GM19328 (cell line): ENCODE data around the gene PTPN13.
"Not testable (repeated sequence)": the region's sequence is repeated elsewhere in the genome, so short reads cannot be mapped to it uniquely, and the experiment has no call there.

Experiments used
- ATAC-seq: cut with Tn5 transposase; IDR thresholded peaks from one replicate; pipeline ENCODE4 v1.9.1; 2021; ENCODE audit warnings: mild to moderate bottlenecking, moderate library complexity; ENCODE audit not compliant: unreplicated experiment

Gene PTPN13

DNA sequence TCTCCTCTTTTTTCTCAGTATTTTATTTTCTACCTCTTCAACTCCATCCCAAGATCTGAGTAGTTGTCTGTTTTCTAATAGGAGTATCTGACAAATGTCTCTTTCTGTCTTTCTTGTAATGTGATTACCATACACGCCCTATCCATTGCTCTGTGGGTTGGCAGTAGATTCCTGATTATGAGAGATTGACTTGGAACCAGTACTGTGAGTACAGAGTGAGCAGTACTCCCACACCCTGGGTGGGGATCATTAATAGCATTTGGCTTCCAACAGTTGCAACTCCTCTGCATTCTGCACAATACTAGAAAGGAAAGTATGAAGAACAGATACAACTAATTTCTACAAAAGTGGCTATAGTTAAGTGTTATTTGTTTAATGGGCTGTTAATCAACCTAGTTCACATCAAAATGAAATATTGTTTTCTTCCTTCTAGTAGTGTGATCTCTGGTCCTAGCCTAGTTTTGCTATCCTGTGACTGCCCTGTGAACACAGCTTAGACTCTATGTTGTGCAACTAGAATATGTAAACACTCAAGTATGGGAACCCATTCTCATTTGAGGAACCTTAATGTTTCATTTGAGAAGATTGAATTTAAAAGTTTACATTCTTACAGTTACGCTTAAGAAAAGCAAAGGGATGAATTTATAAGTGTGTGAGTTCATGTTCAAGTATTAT lies 112.9 kb downstream of the PTPN13 start:
- ATAC-seq: no peak

DNA sequence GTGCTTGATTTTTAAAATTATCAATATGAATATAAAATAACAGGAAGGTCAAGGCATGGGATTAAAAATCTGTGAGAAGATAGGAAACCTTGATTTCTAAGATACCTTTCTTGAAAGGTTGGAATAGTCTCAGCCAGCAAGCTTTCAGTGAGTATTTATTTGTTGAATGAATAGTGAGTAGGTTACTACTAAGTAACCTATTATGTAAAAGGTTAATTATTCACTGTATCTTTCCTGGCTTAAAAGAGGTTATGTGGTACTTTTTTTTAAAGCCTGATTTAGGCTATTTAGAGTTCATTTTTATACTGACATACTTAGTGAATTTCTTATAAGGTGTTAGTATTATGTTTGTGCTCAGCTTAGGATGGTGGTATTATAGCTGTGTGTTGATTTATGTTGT lies 123.5 kb downstream of the PTPN13 start:
- no peak for ATAC-seq

DNA sequence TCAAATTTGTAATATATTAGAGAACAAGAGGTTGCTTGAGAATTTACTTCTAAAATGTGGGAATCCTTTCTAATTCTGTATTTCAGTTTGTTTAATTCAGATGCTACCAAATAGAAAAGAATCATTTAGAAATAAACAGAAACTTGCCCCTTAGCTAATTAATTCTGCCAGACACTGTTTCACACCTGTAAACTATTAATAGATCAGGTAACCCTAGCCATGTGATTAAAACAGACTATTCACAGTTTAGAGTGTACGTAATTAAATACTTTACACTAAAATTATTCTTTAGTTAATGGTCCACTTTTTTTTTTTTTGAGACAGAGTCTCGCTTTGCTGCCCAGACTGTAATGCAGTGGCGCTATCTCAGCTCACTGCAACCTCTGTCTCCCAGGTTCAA lies 124.0 kb downstream of the PTPN13 start:
- no peak for ATAC-seq

DNA sequence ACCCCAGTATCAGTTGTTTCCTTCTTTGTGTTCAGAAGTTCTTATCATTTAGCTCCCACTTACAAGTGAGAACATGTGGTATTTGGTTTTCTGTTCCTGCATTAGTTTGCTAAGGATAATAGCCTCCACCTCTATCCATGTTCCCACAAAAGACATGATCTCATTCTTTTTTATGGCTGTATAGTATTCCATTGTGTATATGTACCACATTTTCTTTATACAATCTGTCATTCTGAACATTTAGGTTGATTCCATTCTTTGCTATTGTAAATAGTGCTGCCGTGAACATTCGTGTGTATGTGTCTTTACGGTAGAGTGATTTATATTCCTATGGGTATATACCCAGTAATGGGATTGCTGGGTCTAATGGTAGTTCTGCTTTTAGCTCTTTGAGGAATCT lies 125.0 kb downstream of the PTPN13 start:
- ATAC-seq: not testable (repeated sequence)

DNA sequence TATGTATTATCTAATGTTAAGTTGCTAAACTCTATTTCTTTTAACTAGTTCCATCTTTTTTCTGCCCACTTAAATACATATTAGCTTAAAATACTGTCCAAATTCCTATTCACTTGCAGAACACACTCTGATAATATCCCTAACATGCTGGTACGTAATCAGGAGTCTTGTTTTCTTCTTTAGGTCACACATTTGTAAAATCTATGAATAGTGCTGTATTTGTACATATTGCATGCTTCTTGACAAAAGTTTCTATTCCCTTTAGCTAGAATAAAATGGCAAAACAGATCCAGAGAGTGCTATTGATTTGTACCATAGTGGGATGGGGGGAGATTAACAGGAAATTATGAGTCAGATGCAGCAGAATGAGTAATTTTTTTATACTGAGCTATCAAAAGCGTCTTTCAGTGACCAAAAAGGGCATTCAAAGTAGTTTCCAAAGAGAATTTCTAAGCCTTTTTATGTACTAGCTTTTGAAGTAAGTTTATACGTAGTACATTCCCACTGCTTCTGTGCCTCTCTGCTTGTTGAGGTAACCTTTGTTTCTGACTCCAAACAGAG lies 126.5 kb downstream of the PTPN13 start:
- ATAC-seq: no peak

DNA sequence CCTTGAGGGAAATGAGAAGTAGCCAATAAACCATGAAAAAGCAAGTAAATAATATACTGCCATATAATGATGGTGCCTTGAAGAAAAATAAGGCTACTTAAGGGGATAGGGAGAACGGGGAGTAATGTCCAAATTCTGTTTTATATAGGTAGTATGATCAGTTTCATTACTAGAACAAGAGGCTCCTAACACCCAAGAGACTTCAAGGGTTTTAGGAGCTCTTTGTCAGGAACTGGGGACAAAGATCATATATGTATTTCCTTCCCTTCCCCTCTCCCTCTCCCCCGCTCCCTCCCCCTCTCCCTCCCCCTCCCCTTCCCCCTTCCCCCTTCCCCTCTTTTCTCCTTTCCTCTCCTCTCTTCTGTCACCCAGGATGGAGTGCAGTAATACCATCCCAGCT lies 127.3 kb downstream of the PTPN13 start:
- ATAC-seq: no peak

DNA sequence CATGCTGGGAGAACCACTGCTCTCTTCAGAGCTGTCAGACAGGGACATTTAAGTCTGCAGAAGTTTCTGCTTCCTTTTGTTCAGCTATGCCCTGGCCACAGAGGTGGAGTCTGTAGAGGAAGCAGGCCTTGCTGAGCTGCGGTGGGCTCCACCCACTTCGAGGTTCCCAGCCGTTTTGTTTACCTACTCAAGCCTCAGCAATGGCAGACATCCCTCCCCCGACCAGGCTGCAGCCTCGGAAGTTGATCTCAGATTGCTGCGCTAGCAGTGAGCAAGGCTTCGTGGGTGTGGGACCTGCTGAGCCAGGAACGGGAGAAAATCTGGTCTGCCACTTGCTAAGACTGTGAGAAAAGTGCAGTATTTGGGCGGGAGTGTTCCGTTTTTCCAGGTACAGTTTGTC lies 136.2 kb downstream of the PTPN13 start:
- no peak for ATAC-seq

DNA sequence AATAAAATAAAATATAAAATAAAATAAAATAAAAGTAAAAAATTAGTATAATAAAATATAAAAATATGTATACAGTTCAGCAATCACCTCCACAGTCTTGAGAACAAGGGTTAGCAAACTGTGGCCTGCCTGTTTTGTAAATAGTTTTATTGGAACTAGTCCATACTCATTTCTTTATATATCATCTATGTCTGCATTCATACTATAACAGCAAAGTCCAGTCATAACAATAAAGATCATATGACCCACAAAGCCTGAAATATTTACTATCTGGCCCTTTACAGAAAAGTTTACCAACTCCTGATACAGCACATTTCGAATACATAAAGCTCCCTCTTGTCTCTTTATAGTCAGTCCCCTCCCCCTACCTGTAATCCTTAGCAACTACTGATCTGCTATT lies 143.1 kb downstream of the PTPN13 start:
- ATAC-seq: no peak

DNA sequence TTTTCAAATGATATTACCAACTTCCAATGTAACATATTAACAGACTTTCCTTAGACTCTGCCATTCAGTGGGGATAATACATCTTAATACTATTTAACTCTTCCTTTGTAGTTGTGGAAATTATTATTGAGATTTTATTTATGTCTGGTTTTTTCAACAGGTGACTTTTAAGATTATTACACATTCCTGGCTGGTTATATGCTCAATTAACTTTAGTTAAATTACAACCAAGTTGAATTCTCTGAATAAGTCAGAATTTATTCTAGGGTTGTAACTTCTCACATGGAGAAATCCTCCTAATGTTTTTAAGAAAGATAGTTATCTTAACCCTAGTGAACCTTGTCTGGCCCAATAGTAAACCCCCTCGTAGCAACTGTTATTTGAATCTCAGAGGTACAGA lies 147.7 kb downstream of the PTPN13 start:
- no peak for ATAC-seq

DNA sequence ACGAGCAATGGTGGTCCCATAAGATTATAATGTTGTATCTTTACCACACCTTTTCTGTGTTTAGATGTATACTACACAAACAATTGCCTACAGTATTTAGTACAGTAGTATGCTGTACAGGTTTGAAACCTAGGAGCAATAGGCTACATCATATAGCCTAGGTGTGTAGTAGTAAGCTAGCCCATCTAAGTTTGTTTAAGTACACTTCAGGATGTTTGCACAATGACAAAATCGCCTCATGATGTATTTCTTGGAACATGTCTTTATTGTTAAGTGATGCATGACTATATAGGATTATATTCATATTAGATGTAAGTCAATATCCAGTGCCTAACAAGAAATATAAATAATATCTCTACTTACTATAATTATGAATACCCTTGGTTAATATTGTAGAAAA lies 150.5 kb downstream of the PTPN13 start:
- no peak for ATAC-seq

DNA sequence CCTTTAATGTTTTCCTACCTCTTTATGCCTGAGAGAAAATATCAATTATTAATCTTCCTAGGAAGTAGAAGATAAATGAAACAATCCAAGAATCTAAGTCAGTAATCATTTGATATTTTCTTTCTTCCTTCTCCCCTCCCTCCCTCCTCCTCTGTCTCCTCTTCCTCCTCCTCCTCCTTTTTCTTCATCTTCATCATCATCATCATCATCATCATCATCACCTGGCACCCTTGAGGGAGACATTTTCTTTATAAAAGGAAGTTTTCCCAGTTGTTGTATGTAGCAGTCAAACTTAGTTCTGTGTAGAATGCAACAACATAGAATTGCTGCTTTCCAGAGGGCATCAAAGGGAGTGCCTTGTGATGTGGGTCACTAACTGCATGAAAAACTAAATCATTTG lies 155.0 kb downstream of the PTPN13 start:
- no peak for ATAC-seq

DNA sequence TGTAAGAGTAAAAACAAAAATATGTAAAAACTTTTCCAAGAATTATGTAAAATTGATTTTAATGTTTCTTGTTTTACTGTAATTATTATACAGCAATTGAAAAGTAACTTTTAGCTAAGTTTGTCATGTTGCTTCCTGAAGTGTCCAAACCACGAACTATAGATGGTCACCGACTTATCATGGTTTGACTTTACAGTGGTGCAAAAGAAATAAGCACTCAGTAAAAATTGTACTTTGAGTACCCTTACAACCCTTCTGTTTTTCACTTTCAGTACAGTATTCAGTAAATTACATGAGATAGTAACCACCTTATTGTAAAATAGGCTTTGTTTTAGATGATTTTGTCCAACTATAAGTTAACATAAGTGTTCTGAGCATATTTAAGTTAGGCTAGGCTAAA lies 161.3 kb downstream of the PTPN13 start:
- ATAC-seq: no peak

DNA sequence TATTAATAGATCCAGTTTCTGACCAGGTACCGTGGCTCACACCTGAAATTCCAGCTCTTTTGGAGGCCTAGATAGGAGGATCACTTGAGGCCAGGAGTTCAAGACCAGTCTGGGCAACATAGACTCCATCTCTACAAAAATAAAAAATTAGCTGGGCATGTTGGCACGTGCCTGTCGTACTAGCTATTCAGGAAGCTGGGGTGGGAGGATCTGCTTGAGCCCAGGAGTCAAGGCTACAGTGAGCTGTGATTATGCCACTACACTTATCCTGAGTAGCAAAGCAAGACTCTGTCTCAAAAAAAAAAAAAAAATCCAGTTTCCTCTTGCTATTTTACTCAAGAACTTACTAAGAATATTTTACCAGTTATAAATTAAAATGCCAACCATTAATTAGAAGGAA lies 163.4 kb downstream of the PTPN13 start:
- no peak for ATAC-seq

DNA sequence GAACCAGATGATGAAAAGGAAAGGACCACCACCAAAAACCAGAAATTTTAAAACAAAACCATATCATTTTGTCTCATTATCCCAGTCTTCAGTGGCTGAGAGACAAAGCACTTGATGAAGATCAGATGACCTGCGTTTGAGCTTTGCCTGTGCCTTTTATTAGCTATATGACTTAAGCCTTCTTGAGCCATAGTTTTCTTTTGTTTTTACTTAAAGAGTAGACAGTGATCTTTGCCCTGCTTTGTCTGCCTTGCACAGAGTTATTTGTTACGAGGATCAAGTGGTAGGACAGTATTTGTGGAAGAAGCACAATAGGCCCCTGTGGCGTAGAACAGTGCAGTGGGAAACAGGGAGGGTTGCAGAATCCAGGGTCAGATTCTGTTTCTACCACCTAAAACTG lies 165.2 kb downstream of the PTPN13 start:
- ATAC-seq: no peak

DNA sequence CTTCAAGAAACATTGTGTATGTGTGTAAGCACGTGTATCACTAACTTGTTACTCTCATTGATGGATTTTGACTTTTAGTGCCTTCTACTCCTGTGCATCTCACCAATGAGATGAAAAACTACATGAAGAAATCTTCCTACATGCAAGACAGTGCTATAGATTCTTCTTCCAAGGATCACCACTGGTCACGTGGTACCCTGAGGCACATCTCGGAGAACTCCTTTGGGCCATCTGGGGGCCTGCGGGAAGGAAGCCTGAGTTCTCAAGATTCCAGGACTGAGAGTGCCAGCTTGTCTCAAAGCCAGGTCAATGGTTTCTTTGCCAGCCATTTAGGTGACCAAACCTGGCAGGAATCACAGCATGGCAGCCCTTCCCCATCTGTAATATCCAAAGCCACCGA lies 168.5 kb downstream of the PTPN13 start:
- ATAC-seq: no peak

DNA sequence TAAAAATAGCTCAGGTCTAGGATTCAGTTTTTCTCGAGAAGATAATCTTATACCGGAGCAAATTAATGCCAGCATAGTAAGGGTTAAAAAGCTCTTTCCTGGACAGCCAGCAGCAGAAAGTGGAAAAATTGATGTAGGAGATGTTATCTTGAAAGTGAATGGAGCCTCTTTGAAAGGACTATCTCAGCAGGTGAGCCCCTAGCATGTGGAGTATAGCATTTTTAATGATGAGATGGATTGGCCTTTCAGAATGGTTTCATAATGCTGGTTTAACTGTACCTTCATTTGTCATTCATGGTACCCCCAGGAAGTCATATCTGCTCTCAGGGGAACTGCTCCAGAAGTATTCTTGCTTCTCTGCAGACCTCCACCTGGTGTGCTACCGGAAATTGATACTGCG lies 175.7 kb downstream of the PTPN13 start:
- ATAC-seq: no peak

DNA sequence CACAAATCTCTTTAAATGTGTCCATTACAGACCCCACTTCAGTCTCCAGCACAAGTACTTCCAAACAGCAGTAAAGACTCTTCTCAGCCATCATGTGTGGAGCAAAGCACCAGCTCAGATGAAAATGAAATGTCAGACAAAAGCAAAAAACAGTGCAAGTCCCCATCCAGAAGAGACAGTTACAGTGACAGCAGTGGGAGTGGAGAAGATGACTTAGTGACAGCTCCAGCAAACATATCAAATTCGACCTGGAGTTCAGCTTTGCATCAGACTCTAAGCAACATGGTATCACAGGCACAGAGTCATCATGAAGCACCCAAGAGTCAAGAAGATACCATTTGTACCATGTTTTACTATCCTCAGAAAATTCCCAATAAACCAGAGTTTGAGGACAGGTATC lies 177.0 kb downstream of the PTPN13 start:
- no peak for ATAC-seq

DNA sequence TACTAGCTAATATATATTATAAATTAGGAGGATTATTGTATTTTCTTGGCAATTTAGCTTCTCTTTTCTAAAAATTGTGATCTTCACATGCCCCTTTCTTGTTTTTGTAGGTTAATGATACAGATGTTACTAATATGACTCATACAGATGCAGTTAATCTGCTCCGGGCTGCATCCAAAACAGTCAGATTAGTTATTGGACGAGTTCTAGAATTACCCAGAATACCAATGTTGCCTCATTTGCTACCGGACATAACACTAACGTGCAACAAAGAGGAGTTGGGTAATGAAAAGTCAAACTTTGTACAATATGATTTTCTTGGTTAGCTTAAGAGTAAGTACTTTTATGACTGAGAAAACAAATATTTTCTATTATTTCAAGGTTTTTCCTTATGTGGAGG lies 180.9 kb downstream of the PTPN13 start:
- no peak for ATAC-seq

DNA sequence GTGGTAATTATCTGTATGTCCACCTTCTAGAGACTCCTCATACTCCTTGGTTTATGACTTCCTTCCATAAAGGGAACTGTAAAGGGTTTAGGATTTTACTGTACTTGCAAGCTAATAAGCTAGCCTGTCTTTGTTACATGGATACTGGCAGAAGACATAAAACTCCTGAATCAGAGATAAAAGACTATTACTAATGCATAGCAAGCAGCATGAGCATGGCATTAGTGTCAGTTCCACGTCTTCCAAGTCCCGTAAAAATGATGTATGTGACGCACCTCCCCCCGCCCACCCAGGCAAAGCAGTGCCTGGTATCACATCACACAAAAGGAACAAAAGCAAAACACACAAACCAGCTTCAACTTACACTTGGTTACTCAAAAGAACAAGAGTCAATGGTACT lies 184.1 kb downstream of the PTPN13 start:
- no peak for ATAC-seq

DNA sequence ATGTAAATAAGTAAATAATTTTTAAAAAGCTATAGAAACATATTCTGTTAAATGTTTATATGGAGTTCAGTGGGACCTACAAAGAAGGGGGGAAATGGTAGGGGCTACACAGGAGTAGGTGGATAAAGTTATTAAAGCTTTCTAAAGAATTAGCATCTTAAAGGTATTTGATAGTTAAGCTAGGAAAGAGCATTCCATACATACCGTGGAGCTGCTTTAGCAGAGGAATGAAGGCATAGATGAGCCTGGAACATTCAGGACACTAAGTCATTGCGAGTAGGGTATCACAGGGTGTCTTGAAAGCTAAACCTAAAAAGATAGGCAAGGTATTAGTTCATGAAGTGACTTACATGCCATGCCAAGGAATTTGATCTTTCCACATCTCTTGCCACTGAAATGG lies 194.7 kb downstream of the PTPN13 start:
- no peak for ATAC-seq

DNA sequence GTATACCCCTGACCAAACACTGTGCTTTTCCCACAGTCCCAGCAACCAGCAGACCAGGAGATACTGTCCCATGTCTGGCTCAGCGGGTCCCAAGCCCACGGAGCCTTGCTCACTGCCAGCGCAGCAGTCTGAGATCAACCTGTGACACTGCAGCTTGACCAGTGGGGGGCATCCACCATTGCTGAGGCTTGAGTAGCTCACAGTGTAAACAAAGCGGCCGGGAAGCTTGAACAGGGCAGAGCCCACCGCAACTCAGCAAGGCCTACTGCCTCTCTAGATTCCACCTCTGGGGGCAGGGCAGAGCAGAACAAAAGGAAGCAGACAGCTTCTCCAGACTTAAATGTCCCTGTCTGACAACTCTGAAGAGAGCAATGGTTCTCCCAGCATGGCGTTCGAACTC lies 197.0 kb downstream of the PTPN13 start:
- ATAC-seq: no peak

DNA sequence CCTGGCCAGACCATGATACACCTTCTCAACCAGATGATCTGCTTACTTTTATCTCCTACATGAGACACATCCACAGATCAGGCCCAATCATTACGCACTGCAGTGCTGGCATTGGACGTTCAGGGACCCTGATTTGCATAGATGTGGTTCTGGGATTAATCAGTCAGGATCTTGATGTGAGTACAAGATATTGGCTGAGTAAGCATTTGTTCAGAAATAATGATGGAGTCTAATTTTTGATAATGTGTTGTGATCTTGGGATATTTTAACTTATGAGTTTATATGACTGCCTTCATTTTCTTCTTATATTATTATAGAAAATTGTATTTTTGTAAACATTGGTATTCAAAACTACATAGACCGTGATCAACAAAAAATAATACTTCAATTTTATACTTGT lies 215.7 kb downstream of the PTPN13 start:
- ATAC-seq: no peak

DNA sequence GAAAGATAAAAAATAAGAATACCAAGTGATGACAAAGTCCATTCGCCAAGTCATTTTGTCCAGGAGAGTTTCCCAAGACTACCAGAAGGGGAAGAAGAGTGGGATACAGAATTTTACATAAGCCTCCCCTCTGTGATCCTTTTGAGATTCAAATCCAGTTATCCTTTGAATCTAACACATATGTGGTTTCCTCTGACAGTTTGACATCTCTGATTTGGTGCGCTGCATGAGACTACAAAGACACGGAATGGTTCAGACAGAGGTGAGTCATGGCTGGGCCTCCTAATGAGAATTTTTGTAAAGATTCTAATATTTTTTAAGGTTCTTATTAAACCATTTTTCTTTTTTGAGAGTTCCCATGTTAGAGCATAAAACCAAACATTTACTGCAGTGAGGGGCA lies 216.7 kb downstream of the PTPN13 start:
- ATAC-seq: no peak
